Stimulated activated CD8-positive, alpha-beta memory T cell treated with anti-CD3 and anti-CD28 coated beads, Interleukin-15, amount 100 ng/mL, for 24 hours (primary cell): ENCODE results near the gene MTG2.

Experiments
- DNase-seq: peaks from one replicate; pipeline ENCODE4 v3.0.0-alpha.2; 2020; ENCODE audit warnings: low read depth

Gene MTG2

DNA sequence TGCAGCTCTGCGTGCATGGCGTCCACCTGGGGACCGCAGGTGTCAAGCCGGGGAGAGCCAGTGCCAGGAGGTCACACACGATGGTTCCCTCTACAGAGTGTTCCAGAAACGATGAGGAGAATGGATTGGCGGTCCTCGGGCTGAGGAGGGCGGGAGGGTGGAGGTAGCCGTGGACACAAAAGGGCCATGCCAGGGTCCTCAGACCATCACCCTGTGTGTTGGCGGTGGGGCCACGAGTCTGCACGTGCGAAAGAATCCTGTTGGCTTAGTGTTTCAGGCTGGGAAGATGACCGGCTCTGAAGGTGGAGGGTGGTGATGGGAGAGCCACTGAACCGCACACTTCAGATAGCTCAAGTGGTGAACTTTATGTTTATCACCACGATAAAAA, 23.6 kb downstream of the MTG2 start:
- DNase-seq: no peak

DNA sequence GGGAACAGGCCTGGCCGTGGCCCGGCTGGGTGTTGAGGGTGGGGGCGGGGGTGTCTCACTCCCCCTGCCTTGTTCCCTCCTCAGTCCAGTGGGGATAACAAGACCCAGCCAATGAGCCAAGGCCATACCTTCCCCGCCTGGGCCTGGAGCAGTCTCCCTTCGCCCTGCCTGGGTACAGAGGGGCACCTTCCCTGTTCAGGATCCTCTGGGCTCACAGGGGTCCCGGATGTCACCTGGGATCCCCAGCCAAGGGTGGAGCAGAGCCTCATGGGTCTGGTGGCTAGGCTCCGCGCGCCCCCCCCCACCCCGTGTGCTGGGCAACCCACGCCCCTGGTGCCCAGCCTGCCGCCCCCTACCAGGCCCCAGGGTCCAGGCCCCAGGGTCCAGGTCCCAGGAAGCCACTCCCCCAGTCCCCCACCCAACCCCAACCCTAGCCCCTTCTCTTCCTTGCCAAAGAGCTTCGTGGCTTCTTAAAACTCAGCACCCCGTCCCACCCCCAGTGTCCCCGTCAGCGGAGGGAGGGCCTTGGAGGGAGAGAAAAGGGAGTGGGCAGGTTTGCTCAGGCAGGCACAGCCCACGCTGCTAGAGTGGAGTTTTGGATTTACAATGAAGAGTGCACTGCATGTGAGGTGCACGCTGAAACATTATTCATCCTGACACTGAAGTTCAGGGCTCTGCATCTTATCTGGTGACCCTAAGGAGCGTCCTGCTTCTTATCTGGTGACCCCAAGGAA, 25.4 kb downstream of the MTG2 start:
- DNase-seq: no peak

DNA sequence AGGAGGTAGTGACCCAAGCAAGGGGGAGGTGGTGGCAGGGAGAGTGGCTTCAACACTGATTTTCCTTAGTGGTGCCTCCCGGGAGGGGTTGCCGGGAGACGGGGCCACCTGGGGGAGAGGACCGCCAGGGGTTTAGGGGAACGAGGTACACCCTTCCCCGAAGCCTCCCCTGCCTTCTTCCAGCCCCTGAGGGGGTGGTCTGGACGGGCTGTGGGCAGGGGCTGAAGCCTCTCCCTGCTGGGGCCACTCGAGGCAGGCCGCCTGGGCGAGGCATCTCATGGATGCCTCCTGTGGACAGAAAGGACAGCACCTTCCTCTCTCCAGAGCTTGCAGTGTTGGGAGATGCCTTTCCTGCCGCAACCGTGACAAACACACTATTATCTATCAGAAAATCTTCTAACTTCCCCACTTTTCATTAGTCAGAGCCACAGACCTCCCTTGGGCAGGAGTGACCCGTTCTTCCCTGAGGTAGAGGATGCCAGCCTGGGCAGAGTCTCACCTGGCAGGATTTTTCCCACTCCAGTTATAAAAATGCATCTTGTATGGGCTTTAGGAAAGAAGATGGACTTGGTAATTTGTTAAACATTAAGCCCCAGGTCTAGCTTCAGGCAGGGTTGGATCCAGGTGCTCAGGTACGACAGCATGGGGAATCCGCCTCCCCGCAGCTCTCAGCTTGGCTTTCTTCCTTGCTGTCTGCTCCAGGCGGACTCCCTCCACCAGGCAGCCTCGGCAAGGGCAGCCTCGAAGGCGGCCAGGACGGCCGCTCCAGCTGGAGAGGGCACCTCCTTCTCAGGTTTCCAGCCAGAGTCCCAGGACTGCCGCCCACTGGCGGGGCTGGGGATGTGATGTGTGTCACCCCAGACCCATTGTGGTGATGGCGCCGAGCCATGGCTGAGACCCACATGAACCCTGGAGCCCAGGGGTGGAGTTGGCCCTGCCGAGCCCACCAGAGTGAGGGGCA, 26.2 kb downstream of the MTG2 start:
- DNase-seq: no peak

DNA sequence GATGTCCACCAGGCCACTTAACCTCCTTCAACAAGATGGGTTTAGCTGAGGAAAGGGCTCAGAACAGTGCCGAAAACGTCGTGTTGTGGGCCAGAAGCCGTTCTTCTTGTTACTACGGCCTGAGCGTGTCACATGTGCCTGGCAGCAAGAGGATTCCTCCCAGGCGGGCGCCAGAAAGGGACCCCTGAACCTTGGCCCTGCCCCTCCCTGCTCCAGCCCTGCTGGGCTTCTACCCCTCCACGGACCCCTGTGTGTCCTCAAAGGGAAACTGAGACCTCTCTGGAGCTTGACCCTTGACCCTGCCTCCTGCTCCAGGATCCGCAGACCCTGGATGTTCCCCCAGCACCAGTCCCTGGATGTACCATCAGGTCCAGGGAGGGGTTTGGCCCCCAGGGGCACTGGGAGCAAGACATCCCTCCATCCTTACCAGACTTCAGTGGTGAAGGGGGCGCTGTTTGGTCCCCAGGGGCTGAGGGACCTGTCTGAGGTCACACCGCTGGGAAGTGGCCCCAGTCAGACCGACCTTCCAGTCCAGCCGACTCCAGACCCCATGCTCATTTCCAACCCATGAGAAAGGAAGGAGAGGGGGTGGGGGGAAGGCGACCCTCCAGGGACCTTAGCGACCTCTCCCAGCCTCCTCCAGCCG, 27.1 kb downstream of the MTG2 start:
- no peak for DNase-seq

DNA sequence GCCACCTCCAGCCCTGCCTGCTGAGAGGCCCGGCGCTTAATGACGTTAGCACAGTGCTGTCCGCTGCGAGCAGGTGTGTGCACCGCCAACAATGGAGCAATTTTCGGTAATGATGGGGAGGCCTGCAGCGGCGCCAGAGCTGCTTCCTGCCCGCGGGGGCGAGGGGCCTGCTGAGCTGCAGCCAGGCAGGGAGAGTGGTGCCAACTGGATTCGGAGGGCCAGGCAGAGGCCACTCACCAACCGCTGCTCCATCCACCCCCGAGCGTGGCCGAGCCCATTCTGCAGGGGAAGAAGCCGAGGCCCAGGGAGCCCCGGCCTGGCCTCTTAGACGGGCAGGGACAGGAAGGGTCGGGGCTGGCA, 27.6 kb downstream of the MTG2 start:
- no peak for DNase-seq

DNA sequence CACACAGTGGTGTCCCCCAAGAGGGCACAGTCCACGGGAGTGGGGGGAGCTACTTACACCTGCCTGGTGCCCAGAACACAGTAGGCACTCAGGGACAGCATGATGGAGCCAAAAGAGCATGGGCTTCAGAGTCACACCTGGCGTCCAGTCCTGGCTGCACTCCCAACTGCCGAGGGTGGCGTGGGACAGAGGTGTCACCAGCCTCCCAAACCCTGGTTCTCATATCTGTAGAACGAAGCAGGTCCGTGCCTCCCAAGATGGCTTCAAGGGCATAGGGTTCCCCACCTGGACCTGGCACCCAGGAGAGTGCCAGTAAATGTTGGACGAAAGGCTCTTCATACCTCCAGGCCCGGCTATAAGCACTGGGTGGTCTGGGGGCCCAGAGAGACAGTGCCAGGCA, 28.4 kb downstream of the MTG2 start:
- no peak for DNase-seq

DNA sequence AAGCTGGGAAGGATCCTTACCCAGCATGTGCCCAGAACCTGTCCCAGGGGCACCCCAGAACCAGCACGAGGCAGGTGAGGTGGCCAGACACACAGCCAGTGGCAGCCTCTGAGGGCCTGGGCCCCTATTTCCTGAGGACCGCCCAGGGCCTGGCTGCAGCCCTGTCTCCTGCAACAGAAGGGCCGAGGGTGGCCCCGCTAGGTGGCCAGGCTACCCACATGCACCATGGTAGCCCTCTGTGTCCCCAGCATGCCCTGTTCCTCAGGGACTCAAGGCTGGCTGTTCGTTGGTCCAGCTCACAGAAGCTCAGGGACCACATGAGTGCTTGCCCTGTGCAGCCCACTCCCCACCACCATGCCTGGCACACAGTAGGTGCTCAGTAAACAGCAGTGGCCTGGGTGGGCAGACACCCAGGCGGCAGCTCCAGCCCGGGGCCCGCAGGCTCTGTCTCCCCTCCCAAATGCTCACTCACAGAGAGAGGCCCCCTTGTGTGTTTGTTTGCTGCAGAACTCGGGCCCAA, 29.0 kb downstream of the MTG2 start:
- no peak for DNase-seq

DNA sequence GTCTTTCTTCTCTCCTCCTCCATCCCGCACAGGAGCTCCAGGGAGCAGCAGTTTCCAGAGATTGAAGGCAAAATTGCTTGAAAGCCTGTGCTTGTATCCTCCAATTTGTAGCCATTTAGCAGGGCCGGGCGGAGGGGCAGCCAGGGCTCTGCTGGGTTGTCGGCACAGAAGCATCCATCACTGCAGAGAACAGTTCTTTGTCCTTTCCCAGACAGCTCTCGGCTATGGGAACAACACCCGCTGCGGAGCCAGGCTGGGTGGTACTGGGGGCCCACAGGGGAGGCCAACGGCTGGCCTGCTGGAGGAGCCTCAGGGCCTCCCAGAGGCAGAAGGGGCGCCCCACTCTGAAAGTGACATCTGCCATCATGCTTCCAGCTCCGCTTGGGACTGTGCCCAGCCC, 29.5 kb downstream of the MTG2 start:
- no peak for DNase-seq

DNA sequence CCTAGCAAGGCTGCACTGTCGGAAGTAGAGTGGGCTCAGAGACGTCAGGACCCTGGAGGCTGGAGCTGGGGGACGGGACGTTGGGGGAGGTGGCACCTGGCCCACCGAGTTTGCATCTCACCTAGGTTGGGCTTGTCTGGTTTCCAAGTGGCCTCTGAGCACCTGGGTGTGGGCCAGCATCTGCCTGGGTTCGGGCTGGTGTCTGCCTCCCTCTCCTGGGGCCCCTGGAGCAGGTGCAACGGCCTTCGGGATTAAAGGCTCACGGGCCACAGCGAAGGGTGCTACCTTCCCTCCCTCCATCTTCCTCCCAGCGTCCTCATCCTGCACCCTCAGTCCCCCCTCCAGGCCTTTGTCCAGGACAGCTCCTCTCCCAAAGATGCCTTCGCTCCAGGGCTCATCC, 31.2 kb downstream of the MTG2 start:
- DNase-seq: no peak

DNA sequence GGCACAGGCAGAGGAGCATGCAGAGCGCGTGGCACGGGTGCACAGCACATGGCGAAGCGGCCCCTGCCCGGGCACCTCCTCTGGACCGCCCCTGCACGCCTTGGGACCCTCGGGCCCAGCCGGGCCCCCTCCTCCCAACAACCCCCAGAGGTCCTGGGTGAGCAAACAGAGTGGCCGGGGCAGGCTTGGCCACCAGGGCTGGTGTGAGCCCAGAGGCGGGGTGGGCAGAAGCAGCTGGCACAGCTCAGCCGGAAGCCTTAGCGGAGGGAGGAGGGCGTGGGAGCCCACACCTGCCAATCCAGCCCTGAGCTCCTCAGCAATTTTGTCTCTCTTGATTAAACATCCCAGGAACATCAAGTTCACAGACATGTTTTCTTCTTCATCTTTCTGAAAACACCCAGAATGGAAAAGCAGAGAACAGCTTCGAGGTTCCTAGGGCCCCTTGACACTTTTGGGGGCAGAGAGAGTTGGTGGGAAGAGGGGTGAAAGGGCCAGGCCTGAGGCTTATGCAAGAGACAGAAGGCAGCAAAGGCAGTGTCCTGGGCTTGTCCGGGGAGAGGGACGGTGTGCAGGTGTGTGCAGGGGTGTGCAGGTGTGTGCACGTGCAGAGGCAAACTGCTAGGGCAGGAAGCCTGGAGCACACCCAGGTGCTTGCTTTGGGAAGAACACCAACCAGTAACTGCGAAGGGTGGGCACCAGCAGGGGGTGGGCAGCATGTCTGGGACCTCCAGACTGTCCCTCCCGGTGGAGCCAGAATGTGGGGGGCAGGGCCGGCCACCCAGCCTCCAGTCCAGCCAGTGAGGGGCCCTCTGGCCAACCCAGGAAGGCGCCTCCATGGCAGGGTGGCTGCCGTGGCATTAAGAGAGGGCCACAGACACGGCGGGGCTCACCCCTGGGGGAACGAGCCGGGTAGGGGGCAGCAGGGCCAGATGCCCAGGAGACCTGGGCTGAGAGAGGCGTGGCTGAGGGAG, 32.5 kb downstream of the MTG2 start:
- DNase-seq: no peak

DNA sequence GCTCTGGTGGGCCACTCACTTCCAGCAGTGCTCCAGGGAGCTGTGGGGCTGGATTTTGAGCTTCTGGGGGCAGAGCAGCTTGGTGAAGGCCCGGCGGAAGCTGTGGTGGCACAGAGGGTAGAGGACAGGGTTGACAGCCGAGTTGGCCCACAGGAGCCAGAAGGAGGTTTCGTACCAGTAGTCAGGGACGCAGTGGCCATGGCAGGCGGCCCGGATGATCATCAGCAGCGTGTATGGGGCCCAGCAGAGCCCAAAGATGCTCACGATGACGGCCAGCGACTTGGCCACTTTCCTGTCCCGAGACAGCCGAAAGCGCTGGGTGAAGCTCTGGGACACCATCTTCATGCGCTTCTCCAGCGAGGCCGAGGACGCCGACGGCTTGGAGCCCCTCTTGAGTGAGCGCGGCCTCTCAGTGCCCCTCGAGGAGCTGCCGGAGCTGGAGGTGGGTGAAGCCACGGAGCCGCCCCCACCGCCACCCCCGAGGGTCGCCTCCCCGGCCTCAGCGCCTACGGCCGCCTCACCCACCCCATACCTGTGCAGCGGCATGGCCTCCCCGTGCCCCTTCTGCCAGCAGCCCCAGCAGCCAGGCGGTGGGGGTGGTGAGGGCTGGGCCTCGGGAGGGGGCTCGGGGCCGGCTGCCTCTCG, 33.3 kb downstream of the MTG2 start:
- DNase-seq: no peak

DNA sequence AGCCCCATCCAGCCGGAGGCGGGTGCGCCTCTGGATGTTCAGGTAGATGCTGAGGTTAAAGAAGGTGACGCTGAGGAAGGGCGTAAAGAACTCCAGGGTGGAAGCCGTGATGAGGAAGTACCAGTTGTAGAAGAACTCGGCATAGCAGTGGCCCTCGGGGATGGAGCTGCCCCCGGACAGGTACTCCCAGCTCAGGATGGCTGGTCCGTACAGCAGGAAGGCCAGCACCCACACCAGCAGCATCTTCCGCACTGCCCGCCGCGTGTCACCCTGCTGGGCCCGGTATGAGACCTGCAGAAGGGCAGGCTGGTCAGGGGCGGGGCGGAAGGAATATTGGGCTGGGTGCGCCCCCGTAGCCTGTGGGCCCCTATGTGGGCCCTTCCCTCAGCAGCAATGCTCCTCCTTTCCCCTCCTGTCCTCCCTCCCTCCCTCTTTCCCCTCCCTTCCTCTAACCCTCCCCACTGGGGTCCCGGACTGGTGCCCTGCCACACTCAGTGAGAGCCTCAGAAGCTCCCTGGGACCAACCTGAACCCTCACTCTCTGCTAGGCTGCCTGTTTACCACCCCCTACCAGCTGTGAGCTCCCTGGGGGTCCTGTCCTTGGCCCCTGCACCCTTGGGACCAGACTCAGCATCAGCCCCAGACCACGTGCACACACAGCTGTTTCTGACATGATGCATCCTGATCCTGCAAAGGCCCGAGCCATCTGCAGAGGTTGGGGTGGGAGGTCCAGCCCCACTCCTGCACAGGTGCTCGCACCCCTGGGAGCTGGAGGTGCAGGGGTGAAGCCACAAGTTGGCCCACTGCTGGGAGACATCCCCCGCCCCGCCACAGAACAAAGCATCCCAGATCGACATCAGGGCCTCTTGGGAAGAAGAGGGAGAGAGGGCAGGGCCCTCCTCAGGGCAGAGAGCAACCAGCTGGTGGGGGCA, 34.1 kb downstream of the MTG2 start:
- no peak for DNase-seq

DNA sequence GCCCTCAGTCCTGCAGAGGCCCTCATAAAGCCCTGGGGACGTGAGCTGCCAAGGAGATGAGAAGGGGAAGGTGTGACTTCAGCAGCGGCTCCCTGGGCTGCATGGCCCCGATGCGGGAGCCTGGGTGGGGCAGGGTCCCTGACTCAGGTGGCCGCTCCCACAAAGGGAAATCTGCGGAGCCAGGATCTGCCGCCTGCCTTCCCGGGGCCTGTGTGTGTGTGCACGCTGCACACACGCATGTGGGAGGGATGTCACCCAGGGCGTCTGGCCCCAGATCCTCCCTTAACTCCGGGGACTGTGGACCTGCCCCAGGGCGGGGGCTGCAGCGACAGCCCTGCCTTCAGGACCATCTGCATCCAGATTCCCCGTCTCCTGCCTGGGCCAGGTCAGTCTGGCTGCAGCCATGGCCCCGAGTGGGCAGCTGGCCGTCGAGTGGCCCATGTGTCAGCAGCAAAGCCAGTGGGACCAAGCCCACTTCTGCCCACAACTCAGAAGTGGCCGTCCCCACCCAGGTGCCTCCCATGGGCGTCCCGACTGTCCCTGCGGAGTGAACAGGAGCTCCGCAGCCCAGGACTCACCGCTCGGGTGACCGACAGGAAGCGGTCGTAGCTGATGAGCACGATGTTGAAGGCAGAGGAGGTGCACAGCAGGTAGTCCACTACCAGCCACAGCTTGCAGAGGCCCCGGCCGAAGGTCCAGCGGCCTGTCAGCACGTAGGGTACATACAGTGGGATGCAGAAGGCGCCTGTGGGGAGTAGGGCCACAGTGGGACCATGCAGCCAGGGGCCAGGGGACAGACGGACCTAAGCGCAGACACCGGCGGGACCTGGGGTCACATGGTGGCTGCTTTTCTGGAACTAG, 35.3 kb downstream of the MTG2 start:
- no peak for DNase-seq

DNA sequence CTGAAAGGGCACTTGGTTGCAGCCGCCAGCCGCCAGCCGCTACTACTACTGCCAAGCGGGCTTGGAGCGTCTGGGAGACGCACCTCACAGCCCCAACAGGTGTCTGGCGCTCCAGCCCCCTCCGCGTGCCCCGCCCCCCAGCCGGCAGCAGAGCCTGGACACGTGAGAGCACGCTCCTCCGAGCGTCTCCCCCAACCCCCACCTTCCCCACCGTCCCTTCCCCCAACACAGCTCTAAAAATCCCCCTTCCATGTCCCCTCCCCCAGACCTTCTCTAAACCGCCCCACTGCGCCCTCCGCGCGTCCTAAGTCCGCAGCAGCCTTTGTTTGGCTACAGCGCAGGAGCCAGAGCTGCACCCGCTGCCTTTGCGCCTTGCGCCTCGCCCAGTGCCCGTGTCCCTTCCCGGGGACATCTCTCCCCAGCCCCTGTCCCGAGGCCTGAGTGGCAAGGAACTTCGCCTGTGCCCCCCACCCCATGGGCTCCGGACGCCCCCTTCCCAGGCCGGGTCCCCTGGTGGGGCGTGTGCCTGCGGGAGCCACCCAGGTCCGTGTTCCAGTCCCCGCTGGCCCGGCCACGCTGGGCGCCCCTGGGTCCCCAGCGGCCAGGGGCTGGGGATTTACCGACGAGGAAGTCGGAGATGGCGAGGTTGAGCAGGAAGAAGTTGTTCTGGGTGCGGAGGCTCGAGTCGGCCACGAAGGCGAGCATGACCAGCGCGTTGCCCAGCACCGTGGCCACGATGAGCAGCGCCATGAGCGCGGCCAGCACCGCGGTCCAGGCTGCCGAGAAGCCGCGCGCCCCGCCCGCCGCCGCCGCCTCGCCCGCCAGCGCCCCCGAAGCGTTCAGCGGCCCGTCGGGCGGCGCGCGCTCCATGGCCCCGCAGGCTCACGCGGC, 36.5 kb downstream of the MTG2 start:
- DNase-seq: no peak

DNA sequence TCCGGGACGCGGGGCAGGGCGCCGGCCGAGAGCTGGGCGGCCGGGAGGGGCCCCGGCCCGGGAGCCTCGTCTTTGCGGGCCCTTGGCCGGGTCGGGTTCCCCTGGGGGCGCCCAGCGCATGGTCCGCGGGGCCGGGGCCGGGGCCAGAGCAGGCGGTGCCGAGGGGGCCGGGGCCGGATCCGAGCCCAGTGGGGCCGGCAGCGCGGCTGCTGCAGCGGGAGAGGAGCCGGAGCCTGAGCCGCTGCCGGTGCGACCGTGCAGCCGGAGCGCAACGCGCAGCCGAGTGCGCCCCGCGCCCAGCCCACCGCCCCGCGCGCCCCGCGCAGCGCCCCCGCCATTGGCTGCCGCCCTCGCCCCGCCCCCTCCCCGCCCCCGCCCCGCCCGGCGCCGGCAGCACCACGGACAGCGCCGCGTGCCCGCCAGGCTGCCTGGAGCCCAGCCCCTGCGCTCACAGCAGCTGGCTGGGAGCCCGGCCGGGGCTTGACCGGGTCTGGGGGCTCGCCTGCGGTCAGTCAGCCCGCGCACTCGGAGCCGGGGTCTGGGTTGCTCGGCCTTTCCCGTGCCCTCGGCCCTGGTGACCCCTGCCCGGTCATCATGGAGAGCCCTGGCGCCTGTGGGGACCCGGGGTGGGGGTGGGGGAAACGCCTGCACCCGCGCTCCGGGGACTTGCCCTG, 37.3 kb downstream of the MTG2 start, which contains the start of gene HRH3:
TSS of gene HRH3 (minus strand) at position 287 of the 674 bp plus-strand sequence. CDS start 308 bp downstream, outside the sequence.
- peak; percentile 27 for DNase-seq

DNA sequence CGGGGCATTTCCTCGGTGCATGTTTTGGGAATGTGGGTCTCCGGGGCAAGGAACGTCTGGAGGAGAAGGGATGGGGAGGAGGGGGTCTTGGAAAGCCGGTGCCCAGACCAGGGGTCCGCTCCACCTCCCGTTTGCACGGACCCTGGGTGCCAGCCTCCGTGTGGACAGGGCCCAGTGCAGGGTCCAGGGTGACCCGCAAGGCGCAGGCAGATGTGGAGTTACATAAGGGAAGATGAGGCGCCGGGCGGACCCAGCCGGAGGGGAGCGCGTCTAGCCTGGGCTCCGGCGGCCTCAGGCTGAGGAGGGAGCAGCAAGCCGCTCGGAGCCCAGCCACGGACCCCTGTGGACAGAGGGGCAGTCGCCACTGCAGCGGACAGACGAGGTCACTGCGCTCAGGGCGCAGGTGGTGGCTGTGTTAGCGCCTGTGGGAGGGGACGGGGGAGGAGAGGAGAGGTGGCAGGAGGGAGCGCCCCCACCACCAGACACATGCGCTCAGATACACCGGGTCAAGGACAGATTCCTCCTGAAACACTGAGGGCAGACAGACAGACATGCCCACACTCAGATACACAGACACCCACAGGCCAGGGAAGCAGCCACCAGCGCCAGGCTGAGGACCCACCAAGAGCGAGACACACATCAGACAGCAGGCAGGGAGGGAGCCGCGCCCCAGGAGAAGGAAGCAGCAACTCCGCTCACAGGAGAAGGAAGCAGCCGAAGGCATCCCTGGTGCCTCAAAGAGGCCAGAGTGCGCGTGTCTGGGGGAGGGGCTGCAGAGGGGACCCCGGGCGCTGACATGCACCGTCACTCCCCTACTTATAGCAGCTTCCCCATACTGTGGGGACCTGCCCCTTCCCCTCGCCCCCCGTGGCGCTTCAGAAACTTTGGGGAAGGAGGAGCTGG, 38.1 kb downstream of the MTG2 start:
- DNase-seq: no peak
